Neural cell (in vitro differentiated cells): ENCODE data around the gene MUCL3.

Experiments
- CTCF ChIP-seq: fragments of 450-650 bp; IDR thresholded peaks from 2 replicates; pipeline ENCODE4 v1.5.1; 2014; ENCODE audit warnings: antibody characterized with exemption, mild to moderate bottlenecking, moderate library complexity; ENCODE audit not compliant: poor library complexity, severe bottlenecking
- EP300 ChIP-seq: fragments of 450-650 bp; conservative IDR thresholded peaks from 2 replicates; pipeline ENCODE4 v1.6.1; 2014; ENCODE audit warnings: antibody characterized with exemption, mild to moderate bottlenecking, moderate library complexity; ENCODE audit not compliant: poor library complexity, severe bottlenecking
- MXI1 ChIP-seq: fragments of 450-650 bp; conservative IDR thresholded peaks from 2 replicates; pipeline ENCODE4 v1.6.1; 2014; ENCODE audit warnings: antibody characterized with exemption, mild to moderate bottlenecking; ENCODE audit not compliant: poor library complexity, severe bottlenecking
- POLR2AphosphoS5 ChIP-seq: IDR thresholded peaks from 2 replicates; pipeline ENCODE4 v1.6.1; 2012
- RAD21 ChIP-seq: fragments of 450-650 bp; conservative IDR thresholded peaks from 2 replicates; pipeline ENCODE4 v1.6.1; 2014; ENCODE audit warnings: antibody characterized with exemption, mild to moderate bottlenecking, moderate library complexity

DNA sequence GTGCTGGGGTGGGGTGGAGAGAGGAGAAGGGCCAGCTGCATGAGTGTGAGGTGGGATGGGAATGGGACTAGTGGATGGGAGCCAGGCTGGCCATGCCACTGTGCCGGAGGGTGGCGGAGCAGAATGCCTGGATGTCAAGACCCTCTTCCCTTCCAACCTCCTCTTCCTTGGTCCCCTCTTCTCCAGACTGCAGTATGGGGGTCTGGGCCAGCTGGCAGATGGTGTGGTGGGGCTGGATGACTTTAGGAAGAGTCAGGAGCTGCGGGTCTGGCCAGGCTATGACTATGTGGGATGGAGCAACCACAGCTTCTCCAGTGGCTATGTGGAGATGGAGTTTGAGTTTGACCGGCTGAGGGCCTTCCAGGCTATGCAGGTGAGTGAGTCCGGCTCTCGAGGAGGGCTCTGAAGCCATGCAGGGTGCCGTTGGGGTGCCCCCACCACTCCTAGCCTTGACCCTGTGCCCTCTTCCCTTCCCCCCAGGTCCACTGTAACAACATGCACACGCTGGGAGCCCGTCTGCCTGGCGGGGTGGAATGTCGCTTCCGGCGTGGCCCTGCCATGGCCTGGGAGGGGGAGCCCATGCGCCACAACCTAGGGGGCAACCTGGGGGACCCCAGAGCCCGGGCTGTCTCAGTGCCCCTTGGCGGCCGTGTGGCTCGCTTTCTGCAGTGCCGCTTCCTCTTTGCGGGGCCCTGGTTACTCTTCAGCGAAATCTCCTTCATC lies 48.8 kb upstream of the MUCL3 start:
- TF ChIP-seq CTCF: no peak
- TF ChIP-seq POLR2AphosphoS5: no peak
- TF ChIP-seq EP300: no peak
- TF ChIP-seq RAD21: no peak
- no peak for TF ChIP-seq MXI1
